GM18951 (cell line): ENCODE measurements around the gene RNF167.

Experiments used
- POLR2A ChIP-seq: IDR thresholded peaks from 4 replicates; pipeline ENCODE4 v1.6.1; 2011; ENCODE audit warnings: mild to moderate bottlenecking; ENCODE audit not compliant: insufficient read length, insufficient read depth; ENCODE audit errors: extremely low read depth
- in situ Hi-C: fragments of 300-500 bp; cut with MboI; formaldehyde crosslinking; loops from one replicate; pipeline ENCODE4 v1.12.0; 2022; ENCODE audit warnings: low sequenced_read_pairs, mixed read lengths, inconsistent platforms; ENCODE audit not compliant: unreplicated experiment

Gene RNF167

GRCh38 chr17:4974115-4974670 lies 34.1 kb downstream of the RNF167 start:
- in situ Hi-C loops: no loop called here

GRCh38 chr17:4978726-4979125 lies 38.7 kb downstream of the RNF167 start:
- in situ Hi-C loops: no loop called here

More at GRCh38 chr17:4974115-4974670, 34.1 kb downstream of the RNF167 start:
- TF ChIP-seq POLR2A: no peak

GRCh38 chr17:4980644-4981216 lies 40.7 kb downstream of the RNF167 start:
- TF ChIP-seq POLR2A: no peak
- in situ Hi-C loops: no loop called here

More at GRCh38 chr17:4978726-4979125, 38.7 kb downstream of the RNF167 start:
- no peak for TF ChIP-seq POLR2A

- TF ChIP-seq POLR2A: no peak
- in situ Hi-C loops: no loop called here
These were observed 42.2 kb downstream of the RNF167 start for GRCh38 chr17:4982305-4982704.

GRCh38 chr17:4986403-4986802 lies 46.3 kb downstream of the RNF167 start:
- in situ Hi-C loops: no loop called here
- no peak for TF ChIP-seq POLR2A

GRCh38 chr17:4986951-4987766 lies 47.1 kb downstream of the RNF167 start, which contains the start of gene CAMTA2:
Gene CAMTA2, minus strand, starts transcription at chr17:4987675. Its CDS starts 1,453 bp downstream, at chr17:4986222.
- TF ChIP-seq POLR2A: peak; percentile 83
- in situ Hi-C loops: no loop called here

- TF ChIP-seq POLR2A: peak; percentile 38
- in situ Hi-C loops: no loop called here
These were observed 47.9 kb downstream of the RNF167 start for GRCh38 chr17:4987767-4988567.

GRCh38 chr17:4994081-4994595 lies 54.1 kb downstream of the RNF167 start:
- in situ Hi-C loops: no loop called here
- no peak for TF ChIP-seq POLR2A
